Measurements from ENCODE around the gene UQCR11. TPM values are rescaled to one million over a fixed set of nuclear protein-coding genes. Genes with fewer than 3 reads are reported as not detected.
A peak's percentile ranks its signal among the peaks of the same experiment; 100 is the strongest.

Gene UQCR11
- total and polyA plus RNA-seq, 8 donors = 40.5 to 89.4 (median 73.7) TPM

DNA sequence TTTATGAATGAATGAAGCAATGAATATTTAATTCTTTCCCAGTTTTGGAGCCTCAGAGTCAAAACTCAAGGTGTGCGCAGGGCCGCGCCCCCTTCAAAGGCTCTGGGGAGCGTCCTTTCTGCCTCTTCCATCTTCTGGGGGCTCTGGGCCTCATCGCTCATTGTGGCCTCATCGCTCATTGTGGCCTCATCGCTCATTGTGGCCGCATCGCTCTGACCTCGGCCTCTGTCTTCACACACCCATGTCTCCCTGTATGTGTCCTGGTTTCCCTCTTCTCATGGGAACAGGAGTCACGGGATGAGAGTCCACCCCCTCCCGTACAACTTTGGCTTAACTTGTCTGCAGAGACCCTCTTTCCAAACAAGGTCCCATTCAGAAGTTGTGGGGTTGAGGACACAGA lies 33.9 kb downstream of the UQCR11 start:
- H3K4me1 ChIP-seq = peaks cover 0 to 4% (median 4%) of the 10 kb centered on the region in 3 donors
- TF ChIP-seq, protein P1, sequence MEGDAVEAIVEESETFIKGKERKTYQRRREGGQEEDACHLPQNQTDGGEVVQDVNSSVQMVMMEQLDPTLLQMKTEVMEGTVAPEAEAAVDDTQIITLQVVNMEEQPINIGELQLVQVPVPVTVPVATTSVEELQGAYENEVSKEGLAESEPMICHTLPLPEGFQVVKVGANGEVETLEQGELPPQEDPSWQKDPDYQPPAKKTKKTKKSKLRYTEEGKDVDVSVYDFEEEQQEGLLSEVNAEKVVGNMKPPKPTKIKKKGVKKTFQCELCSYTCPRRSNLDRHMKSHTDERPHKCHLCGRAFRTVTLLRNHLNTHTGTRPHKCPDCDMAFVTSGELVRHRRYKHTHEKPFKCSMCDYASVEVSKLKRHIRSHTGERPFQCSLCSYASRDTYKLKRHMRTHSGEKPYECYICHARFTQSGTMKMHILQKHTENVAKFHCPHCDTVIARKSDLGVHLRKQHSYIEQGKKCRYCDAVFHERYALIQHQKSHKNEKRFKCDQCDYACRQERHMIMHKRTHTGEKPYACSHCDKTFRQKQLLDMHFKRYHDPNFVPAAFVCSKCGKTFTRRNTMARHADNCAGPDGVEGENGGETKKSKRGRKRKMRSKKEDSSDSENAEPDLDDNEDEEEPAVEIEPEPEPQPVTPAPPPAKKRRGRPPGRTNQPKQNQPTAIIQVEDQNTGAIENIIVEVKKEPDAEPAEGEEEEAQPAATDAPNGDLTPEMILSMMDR (IDR thresholded peaks at IDR 0.05) = no peak
- 83 to 92% methylated on average over 12 of the region's 12 CpGs for WGBS, 2 donors
- intact Hi-C loops (cut with DNase I) = no loop called here
- FAIRE-seq (no peak), DNase-seq (no peak), ATAC-seq (no peak)
- no peaks in the 10 kb centered on the region for H3K27me3 ChIP-seq
- H3K36me3 ChIP-seq = no peaks in the 10 kb centered on the region
- no peaks in the 10 kb centered on the region for H3K9me3 ChIP-seq
- no peak overlapping the region for H3K4me3 ChIP-seq
- H3K27ac ChIP-seq = no peak overlapping the region

DNA sequence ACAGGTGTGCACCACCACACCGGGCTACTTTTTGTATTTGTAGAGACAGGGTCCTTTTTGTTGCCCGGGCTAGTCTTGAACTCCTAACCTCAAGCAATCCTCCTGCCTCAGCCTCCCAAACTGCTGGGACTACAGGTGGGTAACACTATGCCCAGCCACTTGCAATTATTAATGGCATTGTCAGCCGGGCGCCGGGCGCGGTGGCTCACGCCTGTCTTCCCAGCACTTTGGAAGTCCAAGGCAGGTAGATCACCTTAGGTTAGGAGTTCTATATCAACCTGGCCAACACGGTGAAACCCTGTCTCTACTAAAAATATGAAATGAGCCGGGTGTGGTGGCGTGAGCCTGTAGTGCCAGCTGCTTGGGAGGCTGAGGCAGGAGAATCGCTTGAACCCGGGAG lies 34.4 kb downstream of the UQCR11 start:
- no peak for DNase-seq
- no peak for ATAC-seq
- Histone ChIP-seq H3K4me3 (no peak overlapping the region), H3K4me1 (peaks cover 0 to 4% (median 4%) of the 10 kb centered on the region in 3 donors), H3K27me3 (no peaks in the 10 kb centered on the region), H3K36me3 (no peaks in the 10 kb centered on the region), H3K27ac (no peak overlapping the region), H3K9me3 (no peaks in the 10 kb centered on the region)
- 89 to 95% methylated on average over 13 of the region's 13 CpGs for WGBS, 2 donors
- TF ChIP-seq, protein P1 (IDR thresholded peaks at IDR 0.05) = no peak
- FAIRE-seq = no peak
- intact Hi-C loops (cut with DNase I) = no loop called here

DNA sequence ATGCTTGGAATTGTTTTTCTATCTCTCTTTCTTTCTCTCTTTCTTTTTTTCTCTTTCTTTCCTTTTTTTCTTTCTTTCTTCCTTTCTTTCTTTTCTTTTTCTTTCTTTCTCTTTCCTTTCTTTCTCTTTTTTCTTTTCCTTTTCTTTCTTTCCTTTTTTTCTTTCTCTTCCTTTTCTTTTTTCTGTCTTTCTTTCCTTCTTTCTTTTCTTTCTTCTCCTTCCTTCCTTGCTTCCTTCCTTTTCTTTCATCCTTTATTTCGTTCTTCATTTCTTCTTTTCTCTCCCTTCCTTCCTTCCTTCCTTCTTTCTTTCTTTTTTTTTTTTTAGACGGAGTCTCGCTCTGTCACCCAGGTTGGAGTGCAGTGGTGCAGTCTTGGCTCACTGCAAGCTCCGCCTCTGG lies 35.3 kb downstream of the UQCR11 start:
- FAIRE-seq (no peak), DNase-seq (no peak), ATAC-seq (no peak)
- TF ChIP-seq, protein P1 (IDR thresholded peaks at IDR 0.05) = no peak
- no peaks in the 10 kb centered on the region for H3K9me3 ChIP-seq
- no peaks in the 10 kb centered on the region for H3K27me3 ChIP-seq
- WGBS, 2 donors = 76 to 82% methylated on average over 4 of the region's 4 CpGs
- intact Hi-C loops (cut with DNase I) = loop anchor here in 1 of 3 donors (10.0 kb wide), 1 partner anchor 85 kb away; the partner anchor contains the start of gene TCF3
- H3K4me3 ChIP-seq = no peak overlapping the region
- peaks cover 0 to 4% (median 4%) of the 10 kb centered on the region in 3 donors for H3K4me1 ChIP-seq
- no peaks in the 10 kb centered on the region for H3K36me3 ChIP-seq
- H3K27ac ChIP-seq = no peak overlapping the region

DNA sequence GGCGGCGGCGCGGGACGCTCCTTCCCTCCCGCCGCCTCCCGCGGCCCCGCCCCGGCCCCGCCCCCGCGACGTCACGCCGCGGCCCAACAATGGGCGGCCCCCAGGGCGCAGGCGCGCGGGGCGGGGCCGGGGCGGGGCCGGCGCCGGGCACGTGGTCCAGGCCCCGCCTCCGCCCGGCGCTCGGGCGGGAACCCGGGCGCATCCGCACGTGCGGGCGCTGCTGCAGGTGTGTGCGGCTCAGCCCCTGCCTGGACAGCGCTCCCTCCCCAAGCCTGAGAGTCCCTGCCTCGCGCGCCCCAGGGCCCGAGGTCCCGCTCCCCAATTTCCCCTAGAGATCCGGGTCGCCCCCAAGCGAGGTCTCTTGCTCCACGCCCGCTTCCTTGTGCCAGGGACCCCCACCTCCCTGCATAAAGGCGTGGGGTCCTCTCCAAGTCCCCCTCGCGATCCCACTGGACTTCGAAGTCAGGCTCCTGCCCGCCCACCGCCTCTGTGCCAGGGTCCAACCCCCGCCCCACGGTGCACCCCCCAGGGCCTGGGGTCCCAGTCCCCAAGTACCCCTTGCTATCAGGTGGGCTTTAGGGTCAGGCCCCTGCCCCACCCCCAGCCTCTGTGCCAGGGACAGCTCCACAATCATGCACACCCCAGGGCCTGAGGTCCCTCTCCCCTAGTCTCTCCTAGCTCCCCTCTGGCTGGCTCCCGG lies 36.8 kb downstream of the UQCR11 start, which contains the start of gene MEX3D:
TSS of gene MEX3D (minus strand) at position 6 of the 700 bp plus-strand sequence. CDS start 267 bp downstream, outside the sequence.
- ATAC-seq (peak; percentile 86 to 90 (median 88)), FAIRE-seq (no peak), DNase-seq (peak; percentile 57 to 94 (median 84))
- no peaks in the 10 kb centered on the region for H3K27me3 ChIP-seq
- H3K4me1 ChIP-seq = peaks cover 0 to 4% (median 4%) of the 10 kb centered on the region in 3 donors
- intact Hi-C loops (cut with DNase I) = loop anchor here in 1 of 3 donors (10.0 kb wide), 1 partner anchor 86 kb away; the partner anchor contains the start of gene TCF3
- 7 to 14% methylated on average over 30 to 63 of the region's 63 CpGs for WGBS, 2 donors
- TF ChIP-seq, protein P1 (IDR thresholded peaks at IDR 0.05) = no peak
- peak within 1 kb of the TSS; percentile 40 to 67 (median 66) for H3K4me3 ChIP-seq
- H3K9me3 ChIP-seq = no peaks in the 10 kb centered on the region
- H3K27ac ChIP-seq = peak within 1 kb of the TSS; percentile 43 to 83 (median 74)
- no peaks in the 10 kb centered on the region for H3K36me3 ChIP-seq

DNA sequence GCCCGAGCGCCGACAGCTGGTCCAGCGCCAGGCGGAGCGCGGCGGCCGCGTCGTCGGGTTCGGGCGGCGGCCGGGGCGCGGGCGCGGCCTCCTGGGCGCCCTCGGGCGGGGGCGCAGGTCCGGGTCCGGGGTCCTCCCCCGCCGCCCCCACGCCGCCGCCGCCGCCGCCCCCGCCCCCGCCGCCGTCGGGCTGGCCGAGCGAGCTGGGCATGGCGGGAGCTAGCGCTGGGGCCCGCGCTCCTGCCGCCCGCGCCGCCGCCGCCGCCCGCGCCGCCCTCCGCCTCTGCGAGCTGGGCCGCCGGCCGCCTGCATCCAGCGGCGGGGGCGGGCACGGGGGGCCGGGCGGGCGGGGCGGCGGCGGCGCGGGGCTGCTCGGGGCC lies 37.4 kb downstream of the UQCR11 start:
- Histone ChIP-seq H3K27ac (no peak overlapping the region), H3K27me3 (no peaks in the 10 kb centered on the region), H3K4me1 (peaks cover 0 to 4% (median 4%) of the 10 kb centered on the region in 3 donors), H3K36me3 (no peaks in the 10 kb centered on the region), H3K4me3 (peak overlapping the region in 1 of 4 donors; percentile 67), H3K9me3 (no peaks in the 10 kb centered on the region)
- no peak for FAIRE-seq
- ATAC-seq = no peak
- TF ChIP-seq, protein P1 (IDR thresholded peaks at IDR 0.05) = no peak
- intact Hi-C loops (cut with DNase I) = loop anchor here in 1 of 3 donors (10.0 kb wide), 1 partner anchor 87 kb away; the partner anchor contains the start of gene TCF3
- DNase-seq = no peak
- 1% methylated on average over 67 of the region's 73 CpGs; no CpG with 5 or more reads in 1 of the 2 donors for WGBS, 2 donors
